Loucy (cell line): Measurements from ENCODE around the gene IQCE.

Source experiments
- H2AFZ ChIP-seq: fragments of 200-600 bp; sonication (generic); 2 replicates; pipeline ENCODE4 v1.6.0; 2016; ENCODE audit warnings: antibody characterized with exemption, mild to moderate bottlenecking, low read length, moderate library complexity
- H3F3A ChIP-seq: fragments of 200-600 bp; 2 replicates; pipeline ENCODE4 v1.6.0; 2016; ENCODE audit warnings: antibody characterized with exemption, low read depth, mild to moderate bottlenecking
- H3K27me3 ChIP-seq: fragments of 200-600 bp; sonication (generic); 2 replicates; pipeline ENCODE4 v1.6.1; 2014; ENCODE audit warnings: low read length, mild to moderate bottlenecking; ENCODE audit not compliant: insufficient read depth, poor library complexity, severe bottlenecking
- H3K36me3 ChIP-seq: fragments of 200-600 bp; sonication (generic); 2 replicates; pipeline ENCODE4 v1.6.1; 2016; ENCODE audit warnings: low read length; ENCODE audit not compliant: insufficient read depth
- H3K4me1 ChIP-seq: fragments of 200-600 bp; sonication (generic); 2 replicates; pipeline ENCODE4 v1.5.1; 2014; ENCODE audit warnings: low read length, mild to moderate bottlenecking; ENCODE audit not compliant: insufficient read depth, poor library complexity, severe bottlenecking
- H3K4me2 ChIP-seq: fragments of 200-600 bp; sonication (generic); 2 replicates; pipeline ENCODE4 v1.6.0; 2014; ENCODE audit warnings: antibody characterized with exemption, low read length, low read depth, mild to moderate bottlenecking; ENCODE audit not compliant: poor library complexity, severe bottlenecking
- H3K4me3 ChIP-seq: fragments of 200-600 bp; sonication (generic); 2 replicates; pipeline ENCODE4 v1.5.1; 2014; ENCODE audit warnings: low read length, mild to moderate bottlenecking, mixed read lengths; ENCODE audit not compliant: poor library complexity, severe bottlenecking
- H3K79me2 ChIP-seq: fragments of 200-600 bp; sonication (generic); 2 replicates; pipeline ENCODE4 v1.6.1; 2014; ENCODE audit warnings: low read length; ENCODE audit not compliant: insufficient read depth
- H3K9ac ChIP-seq: fragments of 200-600 bp; sonication (generic); 2 replicates; pipeline ENCODE4 v1.6.0; 2014; ENCODE audit warnings: mild to moderate bottlenecking, low read depth, low read length, moderate library complexity; ENCODE audit not compliant: poor library complexity, severe bottlenecking
- H3K9me2 ChIP-seq: fragments of 200-600 bp; sonication (generic); replicated peaks from 2 replicates; pipeline ENCODE4 v1.6.1; 2016; ENCODE audit warnings: low read depth, low read length, mixed read lengths
- H3K9me3 ChIP-seq: fragments of 200-600 bp; sonication (generic); 2 replicates; pipeline ENCODE4 v1.6.1; 2014; ENCODE audit warnings: mild to moderate bottlenecking, antibody characterized with exemption, low read length, low read depth; ENCODE audit not compliant: insufficient read depth
- H4K20me1 ChIP-seq: fragments of 200-600 bp; sonication (generic); 2 replicates; pipeline ENCODE4 v1.6.0; 2014; ENCODE audit warnings: antibody characterized with exemption, low read length, mild to moderate bottlenecking; ENCODE audit not compliant: insufficient read depth, poor library complexity, severe bottlenecking
- EZH2phosphoT487 ChIP-seq: fragments of 200-600 bp; IDR thresholded peaks from 2 replicates; pipeline ENCODE4 v1.6.1; 2018; ENCODE audit warnings: antibody characterized with exemption, mild to moderate bottlenecking, moderate library complexity, borderline replicate concordance
- TF ChIP-seq, protein P1 (sequence below): fragments of 200-600 bp; sonication (generic); conservative IDR thresholded peaks from 2 replicates; pipeline ENCODE4 v1.5.1; 2014; ENCODE audit warnings: mild to moderate bottlenecking, antibody characterized with exemption, low read length

IQCE gene

DNA sequence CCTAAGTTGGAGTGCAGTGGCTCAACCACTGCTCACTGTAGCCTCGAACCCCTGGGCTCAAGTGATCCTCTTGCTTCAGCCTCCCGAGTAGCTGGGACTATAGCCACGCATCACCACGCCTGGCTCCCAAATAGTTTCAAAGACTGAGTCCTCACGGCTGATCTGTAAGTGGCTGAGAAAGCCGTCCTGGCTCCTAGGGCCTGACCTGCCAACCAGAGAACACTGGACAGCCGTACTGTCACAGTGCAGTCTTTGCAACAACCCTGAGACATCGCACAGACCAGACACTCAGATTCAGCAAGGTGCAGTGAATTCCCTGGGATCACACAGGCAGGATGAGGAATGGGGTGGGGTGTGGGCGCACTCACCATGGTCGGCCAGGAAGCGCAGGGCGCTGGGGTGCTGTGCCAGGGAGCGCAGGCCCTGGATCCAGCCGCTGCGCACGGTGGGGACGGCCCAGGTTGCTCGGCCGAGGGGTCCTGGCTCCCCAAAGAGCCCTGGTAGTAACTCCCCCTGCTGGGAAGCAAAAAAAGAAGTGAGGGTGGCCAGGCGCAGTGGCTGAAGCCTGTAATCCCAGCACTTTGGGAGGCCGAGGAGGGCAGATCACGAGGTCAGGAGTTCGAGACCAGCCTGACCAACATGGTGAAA is 14.1 kb upstream of the IQCE start:
- H3K79me2 ChIP-seq = peaks cover 3% of the 10 kb centered on the region; the same call in 1 of the 2 replicates
- H3K4me1 ChIP-seq = peaks cover 9% of the 10 kb centered on the region
- no peaks in the 10 kb centered on the region for H3K9me3 ChIP-seq
- TF ChIP-seq, protein P1, sequence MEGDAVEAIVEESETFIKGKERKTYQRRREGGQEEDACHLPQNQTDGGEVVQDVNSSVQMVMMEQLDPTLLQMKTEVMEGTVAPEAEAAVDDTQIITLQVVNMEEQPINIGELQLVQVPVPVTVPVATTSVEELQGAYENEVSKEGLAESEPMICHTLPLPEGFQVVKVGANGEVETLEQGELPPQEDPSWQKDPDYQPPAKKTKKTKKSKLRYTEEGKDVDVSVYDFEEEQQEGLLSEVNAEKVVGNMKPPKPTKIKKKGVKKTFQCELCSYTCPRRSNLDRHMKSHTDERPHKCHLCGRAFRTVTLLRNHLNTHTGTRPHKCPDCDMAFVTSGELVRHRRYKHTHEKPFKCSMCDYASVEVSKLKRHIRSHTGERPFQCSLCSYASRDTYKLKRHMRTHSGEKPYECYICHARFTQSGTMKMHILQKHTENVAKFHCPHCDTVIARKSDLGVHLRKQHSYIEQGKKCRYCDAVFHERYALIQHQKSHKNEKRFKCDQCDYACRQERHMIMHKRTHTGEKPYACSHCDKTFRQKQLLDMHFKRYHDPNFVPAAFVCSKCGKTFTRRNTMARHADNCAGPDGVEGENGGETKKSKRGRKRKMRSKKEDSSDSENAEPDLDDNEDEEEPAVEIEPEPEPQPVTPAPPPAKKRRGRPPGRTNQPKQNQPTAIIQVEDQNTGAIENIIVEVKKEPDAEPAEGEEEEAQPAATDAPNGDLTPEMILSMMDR = no peak
- no peak for TF ChIP-seq EZH2phosphoT487
- no peak overlapping the region for H2AFZ ChIP-seq
- no peaks in the 10 kb centered on the region for H3K27me3 ChIP-seq
- peaks cover 48% of the 10 kb centered on the region; the same call in 1 of the 2 replicates for H3K36me3 ChIP-seq
- H4K20me1 ChIP-seq = peaks cover 7% of the 10 kb centered on the region
- H3K9me2 ChIP-seq = no peaks in the 10 kb centered on the region
- no peak overlapping the region for H3K4me3 ChIP-seq
- H3K9ac ChIP-seq = no peak overlapping the region
- H3F3A ChIP-seq = 0 out of 2 replicates have a peak, but pooled peaks cover 3% of the 10 kb centered on the region
- no peak overlapping the region for H3K4me2 ChIP-seq

DNA sequence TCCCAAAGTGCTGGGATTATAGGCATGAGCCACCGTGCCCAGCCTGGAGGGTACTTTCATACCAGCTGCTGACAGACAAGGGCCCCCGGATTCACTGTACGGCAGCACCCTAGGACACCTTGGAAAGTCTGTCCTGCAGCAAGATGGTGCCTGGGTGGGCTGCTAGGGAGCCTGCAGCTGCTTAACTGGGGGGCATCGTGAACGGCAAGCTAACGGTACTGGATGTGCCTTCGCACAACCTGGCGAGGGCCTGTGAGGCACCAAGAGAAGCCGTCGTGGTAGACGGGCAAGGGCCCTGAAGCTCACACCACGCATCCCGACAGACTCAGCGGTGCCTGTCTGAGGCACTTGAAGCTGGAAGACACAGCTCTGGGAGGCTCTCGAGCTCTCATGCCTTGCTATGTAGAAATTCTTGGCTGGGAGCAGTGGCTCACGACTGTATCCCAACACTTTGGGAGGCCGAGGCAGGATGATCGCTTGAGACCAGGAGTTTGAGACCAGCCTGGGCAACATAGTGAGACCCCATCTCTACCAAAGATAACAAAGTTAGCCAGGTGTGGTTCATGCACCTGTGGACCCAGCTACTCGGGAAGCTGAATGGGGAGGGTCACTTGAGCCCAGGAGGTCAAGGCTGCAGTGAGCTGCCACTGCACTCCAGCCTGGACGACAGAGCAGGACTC is 12.9 kb upstream of the IQCE start:
- Histone ChIP-seq H3F3A (peaks cover 5% of the 10 kb centered on the region; the same call in 1 of the 2 replicates), H3K9me2 (no peaks in the 10 kb centered on the region), H3K4me3 (no peak overlapping the region), H3K36me3 (peaks cover 46% of the 10 kb centered on the region; the same call in 1 of the 2 replicates), H3K27me3 (no peaks in the 10 kb centered on the region), H3K4me1 (peaks cover 19% of the 10 kb centered on the region), H3K9ac (no peak overlapping the region), H4K20me1 (peaks cover 7% of the 10 kb centered on the region), H3K4me2 (no peak overlapping the region), H3K9me3 (no peaks in the 10 kb centered on the region), H3K79me2 (peaks cover 7% of the 10 kb centered on the region; the same call in 1 of the 2 replicates), H2AFZ (no peak overlapping the region)
- TF ChIP-seq EZH2phosphoT487 = no peak
- TF ChIP-seq, protein P1 = no peak

DNA sequence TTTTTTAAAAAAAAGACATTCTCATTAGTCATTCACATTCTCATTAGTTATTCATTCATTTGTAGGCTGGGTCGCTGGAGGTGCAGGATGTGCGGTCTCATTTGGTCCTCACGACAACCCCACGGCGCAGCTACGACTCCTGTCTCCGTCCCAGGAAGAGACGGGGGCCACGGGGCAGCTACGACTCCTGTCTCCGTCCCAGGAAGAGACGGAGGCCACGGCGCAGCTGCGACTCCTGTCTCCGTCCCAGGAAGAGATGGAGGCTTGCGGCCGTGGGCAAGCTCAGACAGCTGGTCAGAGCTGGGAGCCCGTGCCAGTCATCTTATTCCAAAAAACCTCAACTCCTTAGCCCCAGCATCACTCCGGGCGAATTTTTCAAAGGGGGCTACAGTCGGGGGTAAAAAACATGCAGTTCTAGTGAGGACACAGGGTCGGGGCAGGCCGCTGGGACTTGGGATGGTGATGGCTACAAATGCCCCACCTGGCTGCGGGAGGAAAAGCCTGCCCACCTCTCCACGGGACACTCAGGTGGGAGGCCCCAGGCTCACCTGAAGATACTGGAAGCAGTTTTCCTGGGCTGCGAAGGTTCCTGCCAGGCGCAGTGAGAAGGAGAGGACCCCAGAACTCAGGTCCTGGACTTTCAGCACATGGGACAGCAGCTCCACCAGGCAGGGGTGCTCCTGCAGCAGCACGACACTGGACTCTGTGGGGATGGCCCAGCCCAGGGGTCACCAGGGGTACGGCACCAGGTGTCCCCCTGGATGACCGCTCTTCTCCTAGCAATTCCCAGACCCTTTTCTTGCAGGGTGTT is 11.8 kb upstream of the IQCE start:
- Histone ChIP-seq H3K9ac (no peak overlapping the region), H3K9me3 (no peaks in the 10 kb centered on the region), H3K27me3 (no peaks in the 10 kb centered on the region), H3F3A (peaks cover 8% of the 10 kb centered on the region; the same call in 1 of the 2 replicates), H2AFZ (no peak overlapping the region), H3K4me3 (no peak overlapping the region), H3K36me3 (peaks cover 43% of the 10 kb centered on the region; the same call in 1 of the 2 replicates), H3K4me1 (peaks cover 24% of the 10 kb centered on the region), H3K9me2 (no peaks in the 10 kb centered on the region), H4K20me1 (peaks cover 10% of the 10 kb centered on the region), H3K79me2 (peaks cover 16% of the 10 kb centered on the region; the same call in 1 of the 2 replicates), H3K4me2 (no peak overlapping the region)
- TF ChIP-seq EZH2phosphoT487 = no peak
- TF ChIP-seq, protein P1 = no peak
